ENCODE data around the gene ARID4B. TPM values are rescaled to one million over a fixed set of nuclear protein-coding genes. Genes with fewer than 3 reads are reported as not detected.

The ARID4B gene
- total RNA-seq, 1 experiment from 2014 or later, result 48.7 TPM

- intact Hi-C loops (cut with micrococcal nuclease), result no loop called here
- TF ChIP-seq CTCF (IDR thresholded peaks at IDR 0.05; ENCODE audit: unreplicated experiment), result no peak
- no TSS peak for BruUV-seq (replicated peaks)
- no peak overlapping the region for H3K4me3 Mint-ChIP-seq (ENCODE audit: unreplicated experiment)
- H3K36me3 Mint-ChIP-seq (ENCODE audit: insufficient read depth, unreplicated experiment), result peaks cover 47% of the 10 kb centered on the region
- ChIA-PET CTCF (interaction anchor here (0.9 to 1.1 kb wide), 2 partner anchors 96 to 120 kb away, joined by 3 read pairs; no protein-coding TSS in a partner anchor), POLR2A (interaction anchor here (0.9 to 9.6 kb wide), 3 partner anchors 8 to 63 kb away, joined by 3 to 193 read pairs (median 4); partner anchors contain the start of genes ARID4B and GGPS1)
- H3K4me1 Mint-ChIP-seq (ENCODE audit: insufficient read depth, unreplicated experiment), result peaks cover 38% of the 10 kb centered on the region
- no peaks in the 10 kb centered on the region for H3K27me3 Mint-ChIP-seq (ENCODE audit: insufficient read depth, unreplicated experiment)
- no peaks in the 10 kb centered on the region for H3K9me3 Mint-ChIP-seq (ENCODE audit: unreplicated experiment)
- peak overlapping the region; percentile 55 for H3K27ac Mint-ChIP-seq (ENCODE audit: low read depth, unreplicated experiment)
- DNase-seq (ENCODE audit: unreplicated experiment), result no peak
These were observed 8.7 kb downstream of the ARID4B start for GRCh38 chr1:235319255-235319654.

GRCh38 chr1:235317168-235317567, 10.8 kb downstream of the ARID4B start:
- ChIA-PET CTCF (interaction anchor here (1.1 to 1.4 kb wide), 2 partner anchors 68 to 99 kb away, joined by 5 to 9 read pairs; no protein-coding TSS in a partner anchor), POLR2A (interaction anchor here (1.1 to 9.6 kb wide), 2 partner anchors 10 to 24 kb away, joined by 3 to 193 read pairs; partner anchors contain the start of genes ARID4B and GGPS1)
- BruUV-seq (replicated peaks), result no TSS peak
- intact Hi-C loops (cut with micrococcal nuclease), result no loop called here
- H3K4me1 Mint-ChIP-seq (ENCODE audit: insufficient read depth, unreplicated experiment), result peaks cover 46% of the 10 kb centered on the region
- no peaks in the 10 kb centered on the region for H3K27me3 Mint-ChIP-seq (ENCODE audit: insufficient read depth, unreplicated experiment)
- no peaks in the 10 kb centered on the region for H3K9me3 Mint-ChIP-seq (ENCODE audit: unreplicated experiment)
- no peak for TF ChIP-seq CTCF (IDR thresholded peaks at IDR 0.05; ENCODE audit: unreplicated experiment)
- peaks cover 35% of the 10 kb centered on the region for H3K36me3 Mint-ChIP-seq (ENCODE audit: insufficient read depth, unreplicated experiment)
- no peak overlapping the region for H3K4me3 Mint-ChIP-seq (ENCODE audit: unreplicated experiment)
- DNase-seq (ENCODE audit: unreplicated experiment), result no peak
- H3K27ac Mint-ChIP-seq (ENCODE audit: low read depth, unreplicated experiment), result peak overlapping the region; percentile 17

GRCh38 chr1:235315735-235316134, 12.2 kb downstream of the ARID4B start:
- Mint-ChIP-seq H3K27me3 (ENCODE audit: insufficient read depth, unreplicated experiment) (no peaks in the 10 kb centered on the region), H3K4me1 (ENCODE audit: insufficient read depth, unreplicated experiment) (peaks cover 36% of the 10 kb centered on the region), H3K27ac (ENCODE audit: low read depth, unreplicated experiment) (no peak overlapping the region), H3K36me3 (ENCODE audit: insufficient read depth, unreplicated experiment) (peaks cover 22% of the 10 kb centered on the region), H3K9me3 (ENCODE audit: unreplicated experiment) (no peaks in the 10 kb centered on the region), H3K4me3 (ENCODE audit: unreplicated experiment) (no peak overlapping the region)
- no peak for DNase-seq (ENCODE audit: unreplicated experiment)
- ChIA-PET POLR2A (interaction anchor here (1.0 to 9.6 kb wide), 2 partner anchors 11 to 52 kb away, joined by 4 to 193 read pairs; partner anchors contain the start of genes ARID4B, GGPS1 and TBCE), CTCF (interaction anchor here (1.2 kb wide), 1 partner anchor 9 kb away, joined by 5 read pairs; no protein-coding TSS in a partner anchor)
- intact Hi-C loops (cut with micrococcal nuclease), result no loop called here
- no peak for TF ChIP-seq CTCF (IDR thresholded peaks at IDR 0.05; ENCODE audit: unreplicated experiment)
- BruUV-seq (replicated peaks), result no TSS peak

GRCh38 chr1:235315173-235315572, 12.8 kb downstream of the ARID4B start:
- TF ChIP-seq CTCF (IDR thresholded peaks at IDR 0.05; ENCODE audit: unreplicated experiment), result no peak

More at GRCh38 chr1:235315173-235315572, 12.8 kb downstream of the ARID4B start:
- Mint-ChIP-seq H3K36me3 (ENCODE audit: insufficient read depth, unreplicated experiment) (peaks cover 23% of the 10 kb centered on the region), H3K27ac (ENCODE audit: low read depth, unreplicated experiment) (peak overlapping the region; percentile 62), H3K27me3 (ENCODE audit: insufficient read depth, unreplicated experiment) (no peaks in the 10 kb centered on the region), H3K4me1 (ENCODE audit: insufficient read depth, unreplicated experiment) (peaks cover 30% of the 10 kb centered on the region), H3K9me3 (ENCODE audit: unreplicated experiment) (no peaks in the 10 kb centered on the region), H3K4me3 (ENCODE audit: unreplicated experiment) (no peak overlapping the region)
- intact Hi-C loops (cut with micrococcal nuclease), result no loop called here
- CTCF ChIA-PET, result interaction anchor here (1.2 to 1.5 kb wide), 3 partner anchors 9 to 31 kb away, joined by 4 to 5 read pairs (median 5); no protein-coding TSS in a partner anchor
- no TSS peak for BruUV-seq (replicated peaks)
- POLR2A ChIA-PET, result interaction anchor here (1.0 to 9.6 kb wide), 3 partner anchors 12 to 52 kb away, joined by 3 to 193 read pairs (median 4); partner anchors contain the start of genes ARID4B, GGPS1 and TBCE
- no peak for DNase-seq (ENCODE audit: unreplicated experiment)

All from MCF 10A (cell line).